Trophoblast cell (in vitro differentiated cells and primary cell): ENCODE measurements around the gene EEA1.

Experiments
- DNase-seq, 2 donors: peaks; one replicate each; pipeline ENCODE4 v3.0.0-alpha.2; 2016
- H2AFZ ChIP-seq: 2 replicates; pipeline ENCODE4 v1.6.1; 2013; ENCODE audit warnings: low read length, moderate library complexity, mild to moderate bottlenecking; ENCODE audit not compliant: insufficient read depth, poor library complexity
- H2AK5ac ChIP-seq: 2 replicates; pipeline ENCODE4 v1.6.1; 2013; ENCODE audit warnings: mild to moderate bottlenecking, low read length
- H2BK120ac ChIP-seq: 2 replicates; pipeline ENCODE4 v1.6.1; 2013; ENCODE audit warnings: low read length, mild to moderate bottlenecking, moderate library complexity; ENCODE audit not compliant: insufficient read depth, poor library complexity
- H2BK12ac ChIP-seq: 2 replicates; pipeline ENCODE4 v1.6.1; 2013; ENCODE audit warnings: mild to moderate bottlenecking, low read length, moderate library complexity
- H2BK5ac ChIP-seq: 2 replicates; pipeline ENCODE4 v1.6.1; 2013; ENCODE audit warnings: low read length, low read depth, moderate library complexity, mild to moderate bottlenecking; ENCODE audit not compliant: poor library complexity
- H3K14ac ChIP-seq: 2 replicates; pipeline ENCODE4 v1.6.1; 2013; ENCODE audit warnings: mild to moderate bottlenecking, low read length
- H3K18ac ChIP-seq: 2 replicates; pipeline ENCODE4 v1.6.1; 2013; ENCODE audit warnings: mild to moderate bottlenecking, low read length
- H3K23ac ChIP-seq: 2 replicates; pipeline ENCODE4 v1.6.1; 2013; ENCODE audit warnings: low read length
- H3K27ac ChIP-seq: 2 replicates; pipeline ENCODE4 v1.5.1; 2013; ENCODE audit warnings: low read depth, mild to moderate bottlenecking, inconsistent platforms, low read length, moderate library complexity
- H3K27me3 ChIP-seq: 2 replicates; pipeline ENCODE4 v1.6.1; 2013; ENCODE audit warnings: inconsistent platforms, mild to moderate bottlenecking, low read length, moderate library complexity; ENCODE audit not compliant: insufficient read depth
- H3K36me3 ChIP-seq, 2 experiments: 1 replicate in 1 of 2; 2 replicates in 1 of 2; pipeline ENCODE4 v1.6.1; 2013; ENCODE audit warnings: low read length in 2 of 2, mild to moderate bottlenecking in 2 of 2, moderate library complexity in 1 of 2; ENCODE audit not compliant: insufficient read depth in 2 of 2, control insufficient read depth in 1 of 2
- H3K4ac ChIP-seq: 2 replicates; pipeline ENCODE4 v1.6.1; 2013; ENCODE audit warnings: low read depth, mild to moderate bottlenecking, low read length, moderate library complexity
- H3K4me1 ChIP-seq, 2 experiments: 1 replicate in 1 of 2; 2 replicates in 1 of 2; pipeline ENCODE4 v1.6.1; 2013; ENCODE audit warnings: low read length in 2 of 2, mild to moderate bottlenecking in 2 of 2, moderate library complexity in 1 of 2; ENCODE audit not compliant: insufficient read depth in 2 of 2, control insufficient read depth in 1 of 2
- H3K4me2 ChIP-seq: 2 replicates; pipeline ENCODE4 v1.6.1; 2013; ENCODE audit warnings: inconsistent platforms, mild to moderate bottlenecking, low read length, moderate library complexity
- H3K4me3 ChIP-seq: 2 replicates; pipeline ENCODE4 v1.5.1; 2013; ENCODE audit warnings: mild to moderate bottlenecking, low read depth, low read length, inconsistent platforms
- H3K79me1 ChIP-seq: one replicate; pipeline ENCODE4 v1.6.1; 2013; ENCODE audit warnings: low read length
- H3K79me2 ChIP-seq: 2 replicates; pipeline ENCODE4 v1.6.1; 2013; ENCODE audit warnings: low read length, mild to moderate bottlenecking; ENCODE audit not compliant: control insufficient read depth, insufficient read depth, poor library complexity
- H3K9ac ChIP-seq: 2 replicates; pipeline ENCODE4 v1.6.1; 2013; ENCODE audit warnings: mild to moderate bottlenecking, low read length
- H3K9me3 ChIP-seq: 2 replicates; pipeline ENCODE4 v1.6.1; 2013; ENCODE audit warnings: low read depth, mild to moderate bottlenecking, control low read depth, inconsistent platforms, low read length; ENCODE audit not compliant: insufficient read depth
- H4K12ac ChIP-seq: 2 replicates; pipeline ENCODE4 v1.6.1; 2013; ENCODE audit warnings: low read depth, mild to moderate bottlenecking, low read length, moderate library complexity
- H4K8ac ChIP-seq: 2 replicates; pipeline ENCODE4 v1.6.1; 2013; ENCODE audit warnings: low read depth, mild to moderate bottlenecking, low read length, moderate library complexity
- H4K91ac ChIP-seq: one replicate; pipeline ENCODE4 v1.6.1; 2013; ENCODE audit warnings: low read depth, mild to moderate bottlenecking, low read length, moderate library complexity
- WGBS: extraction: QIAGEN DNeasy Blood & Tissue Kit; methylation state at CpG from one replicate; pipeline ENCODE4 v1.1.7; 2013; ENCODE audit warnings: missing lambda C conversion rate; ENCODE audit not compliant: insufficient read length, insufficient coverage; ENCODE audit errors: extremely low coverage; 5-methylcytosine and 5-hydroxymethylcytosine counted together

The EEA1 gene

GRCh38 chr12:92951006-92951405 lies 21.9 kb upstream of the EEA1 start:
- Histone ChIP-seq H2BK12ac (no peak overlapping the region), H4K8ac (no peak overlapping the region), H2BK120ac (no peak overlapping the region), H3K79me2 (no peaks in the 10 kb centered on the region), H3K4me1 (no peaks in the 10 kb centered on the region), H3K79me1 (no peaks in the 10 kb centered on the region), H3K9ac (no peak overlapping the region), H3K23ac (no peak overlapping the region), H3K9me3 (no peaks in the 10 kb centered on the region), H3K4ac (no peak overlapping the region), H4K91ac (no peak overlapping the region), H2AFZ (no peak overlapping the region), H3K27ac (no peak overlapping the region), H3K4me2 (no peak overlapping the region), H4K12ac (no peak overlapping the region), H3K14ac (no peak overlapping the region), H3K18ac (no peak overlapping the region), H3K4me3 (no peak overlapping the region), H3K36me3 (peaks cover 0 to 2% of the 10 kb centered on the region in 2 experiments), H2BK5ac (no peak overlapping the region), H2AK5ac (no peak overlapping the region), H3K27me3 (no peaks in the 10 kb centered on the region)
- no CpG with 5 or more reads among the region's 4 CpGs for WGBS
- peak; percentile 74 to 80 for DNase-seq

- H3K79me2 ChIP-seq, result no peaks in the 10 kb centered on the region
- WGBS, result no CpG with 5 or more reads among the region's 4 CpGs
- no peak overlapping the region for H3K9ac ChIP-seq
- no peak for DNase-seq
- no peak overlapping the region for H2BK12ac ChIP-seq
- no peaks in the 10 kb centered on the region for H3K79me1 ChIP-seq
- no peaks in the 10 kb centered on the region for H3K4me1 ChIP-seq
- peaks cover 0 to 2% of the 10 kb centered on the region in 2 experiments for H3K36me3 ChIP-seq
- no peak overlapping the region for H3K4ac ChIP-seq
- no peak overlapping the region for H3K27ac ChIP-seq
- H3K23ac ChIP-seq, result no peak overlapping the region
- H3K18ac ChIP-seq, result no peak overlapping the region
- H3K9me3 ChIP-seq, result no peaks in the 10 kb centered on the region
- H4K8ac ChIP-seq, result no peak overlapping the region
- no peak overlapping the region for H2BK120ac ChIP-seq
- H3K27me3 ChIP-seq, result no peaks in the 10 kb centered on the region
- H2AK5ac ChIP-seq, result no peak overlapping the region
- no peak overlapping the region for H2BK5ac ChIP-seq
- H3K4me3 ChIP-seq, result no peak overlapping the region
- no peak overlapping the region for H3K14ac ChIP-seq
- no peak overlapping the region for H4K91ac ChIP-seq
- H4K12ac ChIP-seq, result no peak overlapping the region
- no peak overlapping the region for H3K4me2 ChIP-seq
- no peak overlapping the region for H2AFZ ChIP-seq
These were observed 20.9 kb upstream of the EEA1 start for GRCh38 chr12:92950011-92950410.

- no peak overlapping the region for H2BK5ac ChIP-seq
- no peak overlapping the region for H4K12ac ChIP-seq
- no peaks in the 10 kb centered on the region for H3K79me2 ChIP-seq
- no peaks in the 10 kb centered on the region for H3K4me1 ChIP-seq
- H3K79me1 ChIP-seq, result no peaks in the 10 kb centered on the region
- H3K4me2 ChIP-seq, result no peak overlapping the region
- H3K9ac ChIP-seq, result no peak overlapping the region
- no peaks in the 10 kb centered on the region for H3K27me3 ChIP-seq
- no peak overlapping the region for H3K4me3 ChIP-seq
- no peak overlapping the region for H3K18ac ChIP-seq
- no peak overlapping the region for H3K27ac ChIP-seq
- H2BK120ac ChIP-seq, result no peak overlapping the region
- peaks cover 0 to 2% of the 10 kb centered on the region in 2 experiments for H3K36me3 ChIP-seq
- no peaks in the 10 kb centered on the region for H3K9me3 ChIP-seq
- no peak for DNase-seq
- H2AK5ac ChIP-seq, result no peak overlapping the region
- no peak overlapping the region for H3K4ac ChIP-seq
- no peak overlapping the region for H3K23ac ChIP-seq
- WGBS, result no CpG with 5 or more reads among the region's 1 CpG
- H2BK12ac ChIP-seq, result no peak overlapping the region
- H4K91ac ChIP-seq, result no peak overlapping the region
- no peak overlapping the region for H3K14ac ChIP-seq
- H2AFZ ChIP-seq, result no peak overlapping the region
- H4K8ac ChIP-seq, result no peak overlapping the region
These were observed 20.4 kb upstream of the EEA1 start for GRCh38 chr12:92949466-92949865.

- H2BK12ac ChIP-seq, result no peak overlapping the region
- no peak overlapping the region for H3K14ac ChIP-seq
- H3K27me3 ChIP-seq, result no peaks in the 10 kb centered on the region
- H3K4me1 ChIP-seq, result no peaks in the 10 kb centered on the region
- no peak overlapping the region for H3K4ac ChIP-seq
- no peak overlapping the region for H2BK120ac ChIP-seq
- no peak overlapping the region for H4K12ac ChIP-seq
- no peak overlapping the region for H3K4me2 ChIP-seq
- no peak for DNase-seq
- no peaks in the 10 kb centered on the region for H3K79me1 ChIP-seq
- no peaks in the 10 kb centered on the region for H3K9me3 ChIP-seq
- no peak overlapping the region for H2AK5ac ChIP-seq
- no peaks in the 10 kb centered on the region for H3K79me2 ChIP-seq
- no peak overlapping the region for H3K18ac ChIP-seq
- H3K36me3 ChIP-seq, result no peaks in the 10 kb centered on the region
- H3K4me3 ChIP-seq, result no peak overlapping the region
- no peak overlapping the region for H4K91ac ChIP-seq
- no peak overlapping the region for H3K27ac ChIP-seq
- H2AFZ ChIP-seq, result no peak overlapping the region
- H4K8ac ChIP-seq, result no peak overlapping the region
- no peak overlapping the region for H2BK5ac ChIP-seq
- H3K23ac ChIP-seq, result no peak overlapping the region
- no peak overlapping the region for H3K9ac ChIP-seq
These were observed 18.6 kb upstream of the EEA1 start for GRCh38 chr12:92947589-92948215.
